ENCODE measurements around the gene E2F4. TPM values are rescaled to one million over a fixed set of nuclear protein-coding genes. Genes with fewer than 3 reads are reported as not detected.

The E2F4 gene, protein sequence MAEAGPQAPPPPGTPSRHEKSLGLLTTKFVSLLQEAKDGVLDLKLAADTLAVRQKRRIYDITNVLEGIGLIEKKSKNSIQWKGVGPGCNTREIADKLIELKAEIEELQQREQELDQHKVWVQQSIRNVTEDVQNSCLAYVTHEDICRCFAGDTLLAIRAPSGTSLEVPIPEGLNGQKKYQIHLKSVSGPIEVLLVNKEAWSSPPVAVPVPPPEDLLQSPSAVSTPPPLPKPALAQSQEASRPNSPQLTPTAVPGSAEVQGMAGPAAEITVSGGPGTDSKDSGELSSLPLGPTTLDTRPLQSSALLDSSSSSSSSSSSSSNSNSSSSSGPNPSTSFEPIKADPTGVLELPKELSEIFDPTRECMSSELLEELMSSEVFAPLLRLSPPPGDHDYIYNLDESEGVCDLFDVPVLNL
- 66.4 TPM for polyA plus RNA-seq (2013, experiment 1 of 2)
- 61.8 TPM for polyA plus RNA-seq (2013, experiment 2 of 2)

DNA sequence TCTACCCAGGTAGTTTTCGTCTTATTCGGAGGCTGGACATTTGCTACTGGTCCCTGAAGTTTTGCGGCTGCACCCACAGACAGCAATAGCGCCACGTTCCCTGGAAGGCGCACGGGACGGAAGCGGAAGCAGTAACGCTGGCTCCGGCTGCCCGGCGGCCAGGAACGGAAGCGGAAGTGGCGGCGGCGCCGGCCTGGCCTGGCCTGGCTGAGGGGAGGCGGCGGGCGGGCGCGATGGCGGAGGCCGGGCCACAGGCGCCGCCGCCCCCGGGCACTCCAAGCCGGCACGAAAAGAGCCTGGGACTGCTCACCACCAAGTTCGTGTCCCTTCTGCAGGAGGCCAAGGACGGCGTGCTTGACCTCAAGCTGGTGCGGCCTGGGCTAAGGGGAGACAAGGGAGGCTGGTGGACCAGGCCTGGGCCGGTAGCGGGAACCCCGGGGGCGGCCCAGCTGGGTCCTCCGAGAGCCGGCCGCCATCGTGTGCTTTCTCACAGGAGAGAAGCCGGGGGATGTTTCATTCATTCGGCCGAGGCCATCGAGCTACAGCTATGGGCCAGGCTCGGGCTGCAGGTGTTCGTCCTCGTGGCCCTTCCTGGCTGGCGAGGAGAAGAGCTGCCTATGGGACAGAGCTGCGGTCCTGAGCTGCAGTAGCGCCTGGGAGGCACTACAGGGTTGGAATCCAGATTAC is at the start of gene E2F4:
Gene E2F4, plus strand, starts transcription at position 161 of the 687 bp plus-strand sequence. Its CDS starts 73 bp downstream, at position 234.
- WGBS: under 1% methylated on average over 54 of the region's 54 CpGs
- H3K27me3 ChIP-seq (ENCODE audit: insufficient read depth, low read length): no peaks in the 10 kb centered on the region
- peak within 1 kb of the TSS; percentile 91 for H3K9ac ChIP-seq (ENCODE audit: low read depth, low read length)
- no peaks in the 10 kb centered on the region for H3K9me3 ChIP-seq (ENCODE audit: insufficient read depth, low read depth, low read length)
- peaks cover 41% of the 10 kb centered on the region for H3K36me3 ChIP-seq (ENCODE audit: insufficient read depth, low read length)
- peaks cover 7% of the 10 kb centered on the region; the same call in 1 of the 2 replicates for H3K4me1 ChIP-seq (ENCODE audit: insufficient read depth, low read length)
- peak within 1 kb of the TSS; percentile 99 for H3K4me3 ChIP-seq (ENCODE audit: low read length)
- peak within 1 kb of the TSS; percentile 48; the same call in 1 of the 2 replicates for H3K27ac ChIP-seq (ENCODE audit: low read depth, low read length)

GRCh38 chr16:67142342-67142741 is 49.6 kb upstream of the E2F4 start:
- Histone ChIP-seq H3K9ac (ENCODE audit: low read depth, low read length) (no peak overlapping the region), H3K4me3 (ENCODE audit: low read length) (no peak overlapping the region), H3K27me3 (ENCODE audit: insufficient read depth, low read length) (no peaks in the 10 kb centered on the region), H3K4me1 (ENCODE audit: insufficient read depth, low read length) (no peaks in the 10 kb centered on the region), H3K36me3 (ENCODE audit: insufficient read depth, low read length) (peaks cover 88% of the 10 kb centered on the region), H3K27ac (ENCODE audit: low read depth, low read length) (no peak overlapping the region), H3K9me3 (ENCODE audit: insufficient read depth, low read depth, low read length) (no peaks in the 10 kb centered on the region)
- WGBS: 93% methylated on average over 9 of the region's 9 CpGs

GRCh38 chr16:67144943-67145342 is 47.0 kb upstream of the E2F4 start:
- no peak overlapping the region for H3K9ac ChIP-seq (ENCODE audit: low read depth, low read length)
- peaks cover 81% of the 10 kb centered on the region for H3K36me3 ChIP-seq (ENCODE audit: insufficient read depth, low read length)
- 82% methylated on average over 2 of the region's 2 CpGs for WGBS

GRCh38 chr16:67145746-67146145 is 46.2 kb upstream of the E2F4 start:
- Histone ChIP-seq H3K4me1 (ENCODE audit: insufficient read depth, low read length) (no peaks in the 10 kb centered on the region), H3K9ac (ENCODE audit: low read depth, low read length) (no peak overlapping the region), H3K4me3 (ENCODE audit: low read length) (no peak overlapping the region), H3K9me3 (ENCODE audit: insufficient read depth, low read depth, low read length) (no peaks in the 10 kb centered on the region), H3K27me3 (ENCODE audit: insufficient read depth, low read length) (peaks cover 15% of the 10 kb centered on the region), H3K27ac (ENCODE audit: low read depth, low read length) (no peak overlapping the region), H3K36me3 (ENCODE audit: insufficient read depth, low read length) (peaks cover 73% of the 10 kb centered on the region)
- WGBS: 98% methylated on average over 2 of the region's 2 CpGs

More at GRCh38 chr16:67144943-67145342, 47.0 kb upstream of the E2F4 start:
- Histone ChIP-seq H3K4me3 (ENCODE audit: low read length) (no peak overlapping the region), H3K27ac (ENCODE audit: low read depth, low read length) (no peak overlapping the region), H3K9me3 (ENCODE audit: insufficient read depth, low read depth, low read length) (no peaks in the 10 kb centered on the region), H3K27me3 (ENCODE audit: insufficient read depth, low read length) (peaks cover 7% of the 10 kb centered on the region), H3K4me1 (ENCODE audit: insufficient read depth, low read length) (no peaks in the 10 kb centered on the region)

GRCh38 chr16:67146523-67147357 is 45.2 kb upstream of the E2F4 start:
- no peak overlapping the region for H3K9ac ChIP-seq (ENCODE audit: low read depth, low read length)
- peaks cover 25% of the 10 kb centered on the region for H3K27me3 ChIP-seq (ENCODE audit: insufficient read depth, low read length)
- no peak overlapping the region for H3K4me3 ChIP-seq (ENCODE audit: low read length)
- 92% methylated on average over 7 of the region's 7 CpGs for WGBS
- H3K4me1 ChIP-seq (ENCODE audit: insufficient read depth, low read length): no peaks in the 10 kb centered on the region
- H3K36me3 ChIP-seq (ENCODE audit: insufficient read depth, low read length): peaks cover 63% of the 10 kb centered on the region
- H3K27ac ChIP-seq (ENCODE audit: low read depth, low read length): no peak overlapping the region
- H3K9me3 ChIP-seq (ENCODE audit: insufficient read depth, low read depth, low read length): no peaks in the 10 kb centered on the region

GRCh38 chr16:67147437-67148140 is 44.4 kb upstream of the E2F4 start:
- H3K36me3 ChIP-seq (ENCODE audit: insufficient read depth, low read length): peaks cover 56% of the 10 kb centered on the region
- 96% methylated on average over 4 of the region's 4 CpGs for WGBS

DNA sequence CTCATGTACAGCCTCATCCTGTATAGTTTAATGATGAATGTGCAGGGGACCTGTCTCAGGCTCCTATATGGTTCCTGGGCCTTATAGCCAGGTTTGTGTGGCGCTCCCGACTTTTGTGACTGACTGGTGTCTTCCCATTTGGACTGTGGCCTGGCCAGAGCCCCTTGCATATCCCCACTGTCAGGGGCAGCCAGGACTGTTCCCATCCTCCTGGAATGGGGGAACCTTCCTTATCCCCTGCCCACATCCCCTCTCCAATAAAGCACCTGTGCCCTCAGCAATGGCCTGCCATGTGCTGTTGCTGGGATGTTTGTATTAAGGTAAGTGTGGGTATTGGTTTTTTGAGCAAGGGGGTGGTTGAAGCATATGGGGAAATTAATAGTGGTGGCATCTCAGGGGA is 43.7 kb upstream of the E2F4 start:
- peaks cover 50% of the 10 kb centered on the region for H3K36me3 ChIP-seq (ENCODE audit: insufficient read depth, low read length)
- H3K27ac ChIP-seq (ENCODE audit: low read depth, low read length): no peak overlapping the region

More at GRCh38 chr16:67147437-67148140, 44.4 kb upstream of the E2F4 start:
- H3K9ac ChIP-seq (ENCODE audit: low read depth, low read length): no peak overlapping the region
- no peaks in the 10 kb centered on the region for H3K9me3 ChIP-seq (ENCODE audit: insufficient read depth, low read depth, low read length)
- H3K27me3 ChIP-seq (ENCODE audit: insufficient read depth, low read length): peaks cover 33% of the 10 kb centered on the region
- H3K4me1 ChIP-seq (ENCODE audit: insufficient read depth, low read length): no peaks in the 10 kb centered on the region
- H3K27ac ChIP-seq (ENCODE audit: low read depth, low read length): no peak overlapping the region
- H3K4me3 ChIP-seq (ENCODE audit: low read length): no peak overlapping the region

DNA sequence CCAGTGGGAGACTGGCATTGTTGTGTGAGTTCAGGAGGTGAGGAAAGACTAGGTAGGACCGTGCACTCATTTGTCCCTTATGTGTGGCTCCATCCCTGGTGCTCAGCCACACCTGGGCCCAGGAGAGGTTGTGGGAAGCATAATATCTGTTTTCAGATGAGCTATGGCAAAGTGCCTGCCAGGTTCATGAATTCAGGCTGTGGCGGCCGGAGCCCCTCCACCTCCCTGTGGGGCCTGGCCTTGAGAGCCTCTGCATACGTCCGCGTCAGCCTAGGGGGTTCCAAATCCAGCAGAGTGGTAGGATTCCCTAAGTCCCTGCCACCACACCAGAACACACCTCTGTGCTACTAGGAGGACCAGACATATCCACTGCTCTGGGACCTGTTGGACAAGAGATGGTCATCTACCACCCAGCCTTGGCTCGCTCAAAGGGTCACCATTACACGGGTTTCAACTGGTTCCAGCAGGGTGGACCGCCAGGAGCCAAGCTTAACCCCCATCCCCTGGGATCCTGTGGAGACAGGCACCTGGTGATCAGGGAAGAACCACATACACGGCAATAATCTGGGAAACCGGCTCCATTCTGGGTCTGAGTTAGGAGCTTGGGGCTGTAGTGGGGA is 43.2 kb upstream of the E2F4 start:
- Histone ChIP-seq H3K4me1 (ENCODE audit: insufficient read depth, low read length) (no peaks in the 10 kb centered on the region), H3K27me3 (ENCODE audit: insufficient read depth, low read length) (peaks cover 45% of the 10 kb centered on the region), H3K27ac (ENCODE audit: low read depth, low read length) (no peak overlapping the region), H3K9ac (ENCODE audit: low read depth, low read length) (no peak overlapping the region), H3K9me3 (ENCODE audit: insufficient read depth, low read depth, low read length) (no peaks in the 10 kb centered on the region), H3K4me3 (ENCODE audit: low read length) (no peak overlapping the region), H3K36me3 (ENCODE audit: insufficient read depth, low read length) (peaks cover 46% of the 10 kb centered on the region)
- WGBS: 94% methylated on average over 11 of the region's 11 CpGs

More for the DNA sequence above, 43.7 kb upstream of the E2F4 start:
- H3K9me3 ChIP-seq (ENCODE audit: insufficient read depth, low read depth, low read length): no peaks in the 10 kb centered on the region
- no peak overlapping the region for H3K9ac ChIP-seq (ENCODE audit: low read depth, low read length)
- peaks cover 40% of the 10 kb centered on the region for H3K27me3 ChIP-seq (ENCODE audit: insufficient read depth, low read length)
- H3K4me1 ChIP-seq (ENCODE audit: insufficient read depth, low read length): no peaks in the 10 kb centered on the region
- H3K4me3 ChIP-seq (ENCODE audit: low read length): no peak overlapping the region
- WGBS: 96% methylated on average over 2 of the region's 2 CpGs

DNA sequence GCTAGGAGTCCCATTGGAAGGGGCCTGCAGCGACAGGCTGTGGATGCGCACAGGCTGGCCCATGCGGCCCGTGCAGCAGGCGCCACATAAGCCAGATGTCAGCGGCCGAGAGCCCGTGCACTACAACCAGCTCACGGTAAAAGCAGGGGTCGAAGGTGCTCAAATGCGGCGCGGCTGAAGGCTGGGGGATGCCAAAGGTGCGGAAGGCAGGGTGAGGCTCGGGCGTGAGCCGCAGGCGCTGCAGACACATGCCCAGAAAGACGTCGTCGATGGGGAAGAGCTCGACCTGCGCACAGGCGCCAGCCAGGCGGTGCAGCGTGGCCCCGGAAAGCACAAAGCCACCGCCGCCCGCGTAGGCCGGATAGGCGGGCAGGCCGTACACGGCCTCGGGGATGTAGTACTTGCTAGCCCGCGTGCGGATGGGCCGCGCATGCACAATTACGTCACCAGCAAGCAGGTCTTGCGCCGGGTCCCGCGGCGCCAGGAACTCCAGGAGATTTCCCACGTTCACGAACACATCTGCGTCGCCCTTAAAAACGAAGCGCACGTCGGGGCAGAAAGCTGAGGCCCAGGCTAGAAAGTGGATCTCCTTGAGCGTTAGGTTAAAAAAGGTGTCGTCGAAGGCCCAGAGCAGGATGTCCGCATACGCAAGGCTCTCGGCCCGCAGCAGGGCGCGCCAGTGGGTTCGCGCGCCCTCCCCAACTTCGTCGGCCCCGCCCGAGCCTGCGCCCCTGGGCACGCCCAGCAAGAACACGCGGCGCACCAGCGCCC is 42.5 kb upstream of the E2F4 start:
- Histone ChIP-seq H3K27ac (ENCODE audit: low read depth, low read length) (no peak overlapping the region), H3K9me3 (ENCODE audit: insufficient read depth, low read depth, low read length) (no peaks in the 10 kb centered on the region), H3K9ac (ENCODE audit: low read depth, low read length) (no peak overlapping the region), H3K27me3 (ENCODE audit: insufficient read depth, low read length) (peaks cover 52% of the 10 kb centered on the region), H3K4me1 (ENCODE audit: insufficient read depth, low read length) (no peaks in the 10 kb centered on the region), H3K36me3 (ENCODE audit: insufficient read depth, low read length) (peaks cover 39% of the 10 kb centered on the region), H3K4me3 (ENCODE audit: low read length) (peak overlapping the region; percentile 57)
- WGBS: 74% methylated on average over 77 of the region's 77 CpGs

Data from HUES64 (cell line).